Measurements from ENCODE around the gene SANBR.

Gene SANBR

DNA sequence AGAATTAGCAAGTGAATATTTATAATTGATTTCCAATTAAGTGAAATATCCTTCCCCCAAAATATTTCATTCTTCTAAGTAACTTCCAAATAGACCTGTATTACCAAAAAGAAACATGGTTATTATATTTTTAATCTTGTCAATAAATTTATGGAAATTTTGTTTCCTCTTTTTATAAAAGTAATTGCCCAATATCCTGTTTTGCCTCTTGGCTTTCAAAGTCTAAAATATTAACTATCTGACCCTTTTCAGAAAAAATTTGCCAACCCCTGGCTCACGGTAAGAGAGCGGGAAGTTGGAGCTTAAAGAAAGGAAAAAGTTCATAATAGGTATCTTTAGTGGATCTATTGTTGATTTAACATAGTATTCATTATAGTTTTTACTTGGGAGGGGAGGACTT, 20.4 kb upstream of the SANBR start:
- TF ChIP-seq ZNF274 (IDR thresholded peaks at IDR 0.05; ENCODE audit: low read depth, low read length), result no peak
- TF ChIP-seq YY1 (IDR thresholded peaks at IDR 0.05; ENCODE audit: insufficient read depth, insufficient read length), result no peak
- no peak for TF ChIP-seq SUZ12 (IDR thresholded peaks at IDR 0.05; ENCODE audit: extremely low read depth, insufficient read depth, insufficient read length)

DNA sequence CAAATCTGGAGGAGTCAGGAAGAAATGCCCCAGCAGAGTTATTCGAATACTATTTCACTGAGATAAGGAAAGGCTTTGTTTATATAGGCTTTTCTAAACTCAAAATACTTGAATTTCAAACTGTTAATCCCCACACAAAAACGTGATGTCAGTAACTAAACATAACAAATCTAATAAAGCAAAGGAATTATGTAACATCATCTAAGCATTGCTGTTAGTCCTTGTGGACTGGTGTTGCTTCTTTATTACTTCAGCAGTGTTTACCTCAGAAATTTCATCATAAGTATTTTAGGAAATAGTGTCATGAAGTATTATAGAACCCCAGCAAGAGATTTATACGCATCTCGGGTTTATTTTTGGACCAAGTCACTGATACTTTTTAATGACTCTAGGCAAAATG, 19.7 kb upstream of the SANBR start:
- H3K36me3 ChIP-seq (ENCODE audit: insufficient read depth, insufficient read length, low read length), result peaks cover 21% of the 10 kb centered on the region

More for the DNA sequence above, 20.4 kb upstream of the SANBR start:
- DNase-seq (ENCODE audit: low read depth, low spot score), result no peak
- no peaks in the 10 kb centered on the region for H3K9me3 ChIP-seq (ENCODE audit: insufficient read depth, low read length)
- H3K27me3 ChIP-seq (ENCODE audit: insufficient read depth, insufficient read length), result no peaks in the 10 kb centered on the region
- no peak overlapping the region for H3K9ac ChIP-seq (ENCODE audit: insufficient read length, low read depth)
- H3K4me1 ChIP-seq (ENCODE audit: insufficient read depth, insufficient read length), result no peaks in the 10 kb centered on the region
- H3K36me3 ChIP-seq (ENCODE audit: insufficient read depth, insufficient read length, low read length), result peaks cover 19% of the 10 kb centered on the region
- H3K4me3 ChIP-seq (ENCODE audit: insufficient read length, low read depth), result no peak overlapping the region

DNA sequence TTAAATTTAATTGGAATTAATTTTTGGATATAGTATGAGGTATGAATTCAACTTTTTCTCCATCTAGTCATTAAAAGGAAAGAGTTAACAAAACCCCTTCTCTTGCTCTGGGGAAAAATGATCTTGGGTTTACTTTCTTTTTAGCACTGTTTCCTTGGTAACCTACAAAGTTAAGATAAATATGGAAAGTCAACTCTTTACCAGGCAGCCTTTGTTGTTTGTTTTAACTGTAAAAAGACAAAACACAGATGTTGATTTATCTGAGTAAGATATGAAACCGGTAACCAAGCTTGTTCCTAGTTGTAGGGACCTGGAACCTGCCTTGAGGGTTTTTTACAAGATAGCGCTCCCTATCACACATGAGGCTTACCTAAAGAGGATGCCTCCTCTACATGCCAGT, 10.1 kb upstream of the SANBR start:
- no peak for TF ChIP-seq SUZ12 (IDR thresholded peaks at IDR 0.05; ENCODE audit: extremely low read depth, insufficient read depth, insufficient read length)
- no peak for TF ChIP-seq YY1 (IDR thresholded peaks at IDR 0.05; ENCODE audit: insufficient read depth, insufficient read length)
- TF ChIP-seq ZNF274 (IDR thresholded peaks at IDR 0.05; ENCODE audit: low read depth, low read length), result no peak
- Histone ChIP-seq H3K36me3 (ENCODE audit: insufficient read depth, insufficient read length, low read length) (peaks cover 6% of the 10 kb centered on the region), H3K9ac (ENCODE audit: insufficient read length, low read depth) (no peak overlapping the region), H3K9me3 (ENCODE audit: insufficient read depth, low read length) (no peaks in the 10 kb centered on the region), H3K4me1 (ENCODE audit: insufficient read depth, insufficient read length) (no peaks in the 10 kb centered on the region), H3K4me3 (ENCODE audit: insufficient read length, low read depth) (no peak overlapping the region), H3K27me3 (ENCODE audit: insufficient read depth, insufficient read length) (no peaks in the 10 kb centered on the region)
- DNase-seq (ENCODE audit: low read depth, low spot score), result no peak

More for the DNA sequence above, 19.7 kb upstream of the SANBR start:
- no peaks in the 10 kb centered on the region for H3K9me3 ChIP-seq (ENCODE audit: insufficient read depth, low read length)
- no peak overlapping the region for H3K4me3 ChIP-seq (ENCODE audit: insufficient read length, low read depth)
- no peaks in the 10 kb centered on the region for H3K27me3 ChIP-seq (ENCODE audit: insufficient read depth, insufficient read length)
- no peak for TF ChIP-seq ZNF274 (IDR thresholded peaks at IDR 0.05; ENCODE audit: low read depth, low read length)
- TF ChIP-seq YY1 (IDR thresholded peaks at IDR 0.05; ENCODE audit: insufficient read depth, insufficient read length), result no peak
- no peak for TF ChIP-seq SUZ12 (IDR thresholded peaks at IDR 0.05; ENCODE audit: extremely low read depth, insufficient read depth, insufficient read length)
- DNase-seq (ENCODE audit: low read depth, low spot score), result no peak
- H3K9ac ChIP-seq (ENCODE audit: insufficient read length, low read depth), result no peak overlapping the region
- no peaks in the 10 kb centered on the region for H3K4me1 ChIP-seq (ENCODE audit: insufficient read depth, insufficient read length)

DNA sequence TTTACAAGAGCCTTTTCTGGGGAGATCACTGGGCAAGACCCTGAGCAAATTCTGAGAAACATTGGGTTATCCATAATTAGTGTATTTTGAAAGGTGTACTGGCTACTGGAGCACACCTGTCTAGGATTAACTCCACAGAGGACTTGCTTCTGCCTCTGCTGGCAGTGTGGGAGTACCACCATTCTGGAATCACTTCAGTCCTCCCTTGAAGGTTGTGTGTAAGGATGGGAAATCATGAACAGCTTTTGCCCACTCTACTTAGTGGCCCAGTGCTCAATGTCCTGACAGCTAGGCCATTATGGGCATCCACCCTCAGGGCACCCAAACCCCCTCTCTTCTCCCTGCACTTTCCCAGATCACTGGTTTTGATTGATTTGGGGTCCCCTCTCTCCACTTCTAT, 8.1 kb upstream of the SANBR start:
- H3K36me3 ChIP-seq (ENCODE audit: insufficient read depth, insufficient read length, low read length), result peaks cover 3% of the 10 kb centered on the region
- no peak overlapping the region for H3K4me3 ChIP-seq (ENCODE audit: insufficient read length, low read depth)
- no peaks in the 10 kb centered on the region for H3K27me3 ChIP-seq (ENCODE audit: insufficient read depth, insufficient read length)
- no peaks in the 10 kb centered on the region for H3K4me1 ChIP-seq (ENCODE audit: insufficient read depth, insufficient read length)
- H3K9me3 ChIP-seq (ENCODE audit: insufficient read depth, low read length), result no peaks in the 10 kb centered on the region
- TF ChIP-seq SUZ12 (IDR thresholded peaks at IDR 0.05; ENCODE audit: extremely low read depth, insufficient read depth, insufficient read length) (no peak), ZNF274 (IDR thresholded peaks at IDR 0.05; ENCODE audit: low read depth, low read length) (no peak), YY1 (IDR thresholded peaks at IDR 0.05; ENCODE audit: insufficient read depth, insufficient read length) (no peak)
- H3K9ac ChIP-seq (ENCODE audit: insufficient read length, low read depth), result no peak overlapping the region
- no peak for DNase-seq (ENCODE audit: low read depth, low spot score)

DNA sequence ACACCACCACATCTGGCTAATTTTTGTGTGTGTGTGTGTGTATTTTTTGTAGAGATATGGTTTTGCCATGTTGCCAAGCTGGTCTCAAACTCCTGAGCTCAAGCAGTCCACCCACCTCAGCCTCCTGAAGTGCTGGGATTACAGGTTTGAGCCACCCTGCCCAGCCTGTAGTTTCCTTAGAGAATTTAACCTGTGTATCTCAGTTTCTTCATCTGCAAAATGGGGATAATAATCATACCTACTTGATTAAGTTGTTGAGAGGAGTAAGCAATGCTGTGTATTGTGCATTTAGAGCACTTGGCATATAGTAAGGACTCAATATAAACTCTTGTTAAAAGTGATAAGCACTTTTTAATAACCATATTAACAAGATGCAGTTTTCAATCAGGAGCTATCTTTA, 6.3 kb upstream of the SANBR start:
- no peaks in the 10 kb centered on the region for H3K9me3 ChIP-seq (ENCODE audit: insufficient read depth, low read length)
- H3K4me3 ChIP-seq (ENCODE audit: insufficient read length, low read depth), result no peak overlapping the region
- no peaks in the 10 kb centered on the region for H3K4me1 ChIP-seq (ENCODE audit: insufficient read depth, insufficient read length)
- peaks cover 3% of the 10 kb centered on the region for H3K36me3 ChIP-seq (ENCODE audit: insufficient read depth, insufficient read length, low read length)
- no peak for DNase-seq (ENCODE audit: low read depth, low spot score)
- H3K9ac ChIP-seq (ENCODE audit: insufficient read length, low read depth), result no peak overlapping the region
- no peak for TF ChIP-seq SUZ12 (IDR thresholded peaks at IDR 0.05; ENCODE audit: extremely low read depth, insufficient read depth, insufficient read length)
- TF ChIP-seq YY1 (IDR thresholded peaks at IDR 0.05; ENCODE audit: insufficient read depth, insufficient read length), result no peak
- no peak for TF ChIP-seq ZNF274 (IDR thresholded peaks at IDR 0.05; ENCODE audit: low read depth, low read length)
- no peaks in the 10 kb centered on the region for H3K27me3 ChIP-seq (ENCODE audit: insufficient read depth, insufficient read length)

DNA sequence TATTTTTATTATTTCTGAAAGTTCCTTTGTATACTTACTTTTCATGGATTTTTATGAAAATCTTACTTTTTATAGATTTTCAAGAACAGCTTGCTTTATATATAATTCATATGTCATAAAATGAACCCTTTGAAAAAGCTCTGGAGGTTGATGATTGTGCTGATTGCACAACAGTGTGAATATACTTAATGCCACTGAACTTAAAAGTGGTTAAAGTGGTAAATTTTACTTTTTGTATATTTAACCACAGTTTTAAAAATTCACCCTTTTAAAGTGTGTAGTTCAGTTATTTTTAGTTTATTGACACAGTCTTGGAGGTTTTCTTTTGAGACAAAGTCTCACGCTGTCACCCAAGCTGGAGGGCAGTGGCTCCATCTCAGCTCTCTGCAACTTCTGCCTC, 8.4 kb downstream of the SANBR start:
- DNase-seq (ENCODE audit: low read depth, low spot score), result no peak
- Histone ChIP-seq H3K4me1 (ENCODE audit: insufficient read depth, insufficient read length) (no peaks in the 10 kb centered on the region), H3K4me3 (ENCODE audit: insufficient read length, low read depth) (no peak overlapping the region), H3K9ac (ENCODE audit: insufficient read length, low read depth) (no peak overlapping the region), H3K36me3 (ENCODE audit: insufficient read depth, insufficient read length, low read length) (peaks cover 58% of the 10 kb centered on the region), H3K27me3 (ENCODE audit: insufficient read depth, insufficient read length) (no peaks in the 10 kb centered on the region), H3K9me3 (ENCODE audit: insufficient read depth, low read length) (no peaks in the 10 kb centered on the region)
- TF ChIP-seq YY1 (IDR thresholded peaks at IDR 0.05; ENCODE audit: insufficient read depth, insufficient read length) (no peak), SUZ12 (IDR thresholded peaks at IDR 0.05; ENCODE audit: extremely low read depth, insufficient read depth, insufficient read length) (no peak), ZNF274 (IDR thresholded peaks at IDR 0.05; ENCODE audit: low read depth, low read length) (no peak)

DNA sequence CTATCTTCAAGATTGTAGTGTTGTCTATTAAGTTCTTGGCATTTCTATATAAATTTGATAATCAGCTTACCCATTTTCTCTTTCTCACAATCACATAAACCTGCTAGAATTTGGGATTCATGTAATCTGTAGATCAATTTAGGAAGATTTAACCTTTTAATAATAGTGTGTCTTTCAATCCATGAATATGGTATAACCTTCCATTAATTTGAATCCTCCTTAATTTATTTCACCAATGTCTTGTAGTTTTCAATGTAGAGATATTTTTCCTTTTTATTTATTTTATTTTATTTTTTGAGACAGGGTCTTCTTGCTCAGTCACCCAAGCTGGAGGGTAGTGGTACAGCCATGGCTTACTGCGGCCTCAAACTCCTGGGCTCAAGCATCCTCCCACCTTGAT, 20.2 kb downstream of the SANBR start:
- H3K9ac ChIP-seq (ENCODE audit: insufficient read length, low read depth), result no peak overlapping the region
- TF ChIP-seq YY1 (IDR thresholded peaks at IDR 0.05; ENCODE audit: insufficient read depth, insufficient read length) (no peak), ZNF274 (IDR thresholded peaks at IDR 0.05; ENCODE audit: low read depth, low read length) (no peak), SUZ12 (IDR thresholded peaks at IDR 0.05; ENCODE audit: extremely low read depth, insufficient read depth, insufficient read length) (no peak)
- no peaks in the 10 kb centered on the region for H3K9me3 ChIP-seq (ENCODE audit: insufficient read depth, low read length)
- peaks cover 13% of the 10 kb centered on the region for H3K36me3 ChIP-seq (ENCODE audit: insufficient read depth, insufficient read length, low read length)
- H3K27me3 ChIP-seq (ENCODE audit: insufficient read depth, insufficient read length), result no peaks in the 10 kb centered on the region
- no peak overlapping the region for H3K4me3 ChIP-seq (ENCODE audit: insufficient read length, low read depth)
- H3K4me1 ChIP-seq (ENCODE audit: insufficient read depth, insufficient read length), result no peaks in the 10 kb centered on the region
- DNase-seq (ENCODE audit: low read depth, low spot score), result no peak

All from NT2/D1 (cell line).